Activated CD4-positive, alpha-beta T cell treated with anti-CD3 and anti-CD28 coated beads, Interleukin-2, amount 10 ng/mL, durations not matched to agents 7 days and 5 days (primary cell): ENCODE results near the gene EEF1AKMT3. TPM values are rescaled to one million over a fixed set of nuclear protein-coding genes. Genes with fewer than 3 reads are reported as not detected.
"Not testable (repeated sequence)": the region's sequence is repeated elsewhere in the genome, so short reads cannot be mapped to it uniquely, and the experiment has no call there.

ENCODE experiments used
- CTCF ChIA-PET: fragments of 350-600 bp; sonication (Branson Sonifier 250); formaldehyde crosslinking; loops from one replicate; lab custom pipeline; 2021; ENCODE audit warnings: antibody characterized with exemption; lab: Charles Lee
- POLR2A ChIA-PET: fragments of 350-600 bp; sonication (Branson Sonifier 250); formaldehyde crosslinking; loops from one replicate; lab custom pipeline; 2021; ENCODE audit warnings: antibody characterized with exemption; lab: Charles Lee
- DNase-seq: peaks from one replicate; pipeline ENCODE4 v3.0.0-alpha.2; 2020
- H3K27ac Mint-ChIP-seq: one replicate; pipeline ENCODE4 v1.8.0; 2021; ENCODE audit warnings: mild to moderate bottlenecking, moderate library complexity, mixed read lengths
- H3K27me3 Mint-ChIP-seq: one replicate; pipeline ENCODE4 v1.8.0; 2021; ENCODE audit warnings: mixed read lengths
- H3K36me3 Mint-ChIP-seq: one replicate; pipeline ENCODE4 v1.8.0; 2021; ENCODE audit warnings: low read depth, mixed read lengths
- H3K4me1 Mint-ChIP-seq: one replicate; pipeline ENCODE4 v1.8.0; 2021; ENCODE audit warnings: mixed read lengths
- H3K4me3 Mint-ChIP-seq: one replicate; pipeline ENCODE4 v1.8.0; 2021; ENCODE audit warnings: mild to moderate bottlenecking, moderate library complexity, mixed read lengths
- H3K9me3 Mint-ChIP-seq: one replicate; pipeline ENCODE4 v1.8.0; 2021; ENCODE audit warnings: mixed read lengths
- total RNA-seq, 2 experiments: library from RNA; stranded (reverse); gene quantifications; one replicate each; pipeline ENCODE4 v1.2.3, GENCODE V29; 2021

Gene EEF1AKMT3
- total RNA-seq, 2 experiments from 2014 or later, result 2.8 to 3.0 TPM

DNA sequence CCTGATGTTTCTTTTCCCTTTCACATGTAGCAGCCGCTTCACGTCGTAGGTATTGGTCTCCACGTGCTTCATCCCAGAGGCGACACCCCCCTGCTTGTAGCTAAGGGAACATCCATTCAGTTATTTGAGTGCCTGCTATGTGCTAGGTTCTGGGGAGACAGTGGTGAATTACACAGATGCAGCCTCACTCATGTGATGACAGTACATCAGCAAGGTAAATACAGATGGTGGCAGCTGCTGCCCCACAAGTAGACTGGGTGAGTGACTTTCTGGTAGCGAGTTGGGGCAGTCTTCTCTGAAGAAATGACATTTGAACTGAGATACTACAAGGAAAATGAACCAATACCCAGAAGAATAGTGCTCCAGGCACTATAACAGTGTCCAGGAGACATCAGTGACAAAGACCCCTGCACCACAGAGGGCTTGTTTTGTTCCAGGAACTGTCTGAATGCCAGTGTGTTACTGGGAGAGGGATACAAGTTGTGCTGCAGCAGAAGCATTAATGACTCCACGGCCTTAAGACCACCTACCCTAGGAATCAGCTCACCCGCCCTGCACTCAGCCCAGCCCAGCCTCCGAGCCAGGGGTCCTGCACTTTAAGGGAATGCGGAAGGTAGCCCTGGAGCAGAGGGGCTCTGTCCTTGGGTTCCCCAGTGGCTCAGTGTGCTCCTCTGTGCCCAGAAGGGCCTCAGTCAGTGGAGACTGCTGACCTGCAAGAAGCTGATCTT is 38.8 kb downstream of the EEF1AKMT3 start:
- POLR2A ChIA-PET, result no interaction called here
- no peaks in the 10 kb centered on the region for H3K27me3 Mint-ChIP-seq
- peaks cover 3% of the 10 kb centered on the region for H3K36me3 Mint-ChIP-seq
- no peak overlapping the region for H3K4me3 Mint-ChIP-seq
- no peak for DNase-seq
- no peak overlapping the region for H3K27ac Mint-ChIP-seq
- CTCF ChIA-PET, result interaction anchor here (1.0 to 2.3 kb wide), 5 partner anchors 9 to 75 kb away, joined by 3 to 9 read pairs (median 4); no protein-coding TSS in a partner anchor
- H3K9me3 Mint-ChIP-seq, result no peaks in the 10 kb centered on the region
- H3K4me1 Mint-ChIP-seq, result no peaks in the 10 kb centered on the region

DNA sequence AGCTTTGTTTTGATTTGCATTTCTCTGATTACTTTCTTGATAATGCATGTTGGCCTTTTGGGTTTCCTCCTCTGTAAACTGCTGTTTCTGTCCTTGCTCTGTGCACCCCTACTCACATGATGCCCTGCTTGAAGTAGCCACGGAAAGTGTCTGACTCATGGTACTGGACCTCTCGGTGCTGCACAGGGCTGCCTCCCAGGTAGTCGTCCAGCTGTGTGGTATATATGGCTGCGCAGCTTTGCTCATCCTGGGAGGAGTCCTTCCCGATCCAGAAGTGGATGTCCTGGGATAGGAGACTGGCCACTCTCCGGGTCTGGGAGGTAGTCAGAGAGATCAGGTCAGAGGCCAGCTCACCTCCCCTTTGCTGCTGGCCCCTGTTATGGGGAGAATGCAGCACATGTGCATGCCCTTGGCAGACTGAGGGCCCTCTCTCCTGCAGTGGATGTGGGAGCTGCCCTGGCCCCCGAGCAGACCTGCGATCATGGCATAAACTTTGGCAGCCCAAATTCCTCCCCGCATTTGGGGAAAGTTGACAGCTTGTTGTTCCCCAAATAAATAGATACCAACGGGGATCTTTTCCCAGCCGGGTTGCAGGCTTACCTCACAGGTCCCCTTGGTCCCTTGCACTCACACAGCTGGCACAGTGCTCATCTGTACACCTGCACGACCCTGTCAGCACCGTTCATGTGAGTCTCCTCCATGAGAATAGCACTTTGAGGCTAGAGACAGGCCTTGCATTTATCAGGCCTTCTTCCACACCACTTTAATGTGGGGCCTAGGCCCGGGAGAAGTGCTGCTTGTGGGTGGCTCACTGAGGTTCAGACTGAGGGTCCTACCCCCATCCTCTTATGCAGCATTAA is 40.9 kb downstream of the EEF1AKMT3 start:
- no peaks in the 10 kb centered on the region for H3K9me3 Mint-ChIP-seq
- POLR2A ChIA-PET, result no interaction called here

DNA sequence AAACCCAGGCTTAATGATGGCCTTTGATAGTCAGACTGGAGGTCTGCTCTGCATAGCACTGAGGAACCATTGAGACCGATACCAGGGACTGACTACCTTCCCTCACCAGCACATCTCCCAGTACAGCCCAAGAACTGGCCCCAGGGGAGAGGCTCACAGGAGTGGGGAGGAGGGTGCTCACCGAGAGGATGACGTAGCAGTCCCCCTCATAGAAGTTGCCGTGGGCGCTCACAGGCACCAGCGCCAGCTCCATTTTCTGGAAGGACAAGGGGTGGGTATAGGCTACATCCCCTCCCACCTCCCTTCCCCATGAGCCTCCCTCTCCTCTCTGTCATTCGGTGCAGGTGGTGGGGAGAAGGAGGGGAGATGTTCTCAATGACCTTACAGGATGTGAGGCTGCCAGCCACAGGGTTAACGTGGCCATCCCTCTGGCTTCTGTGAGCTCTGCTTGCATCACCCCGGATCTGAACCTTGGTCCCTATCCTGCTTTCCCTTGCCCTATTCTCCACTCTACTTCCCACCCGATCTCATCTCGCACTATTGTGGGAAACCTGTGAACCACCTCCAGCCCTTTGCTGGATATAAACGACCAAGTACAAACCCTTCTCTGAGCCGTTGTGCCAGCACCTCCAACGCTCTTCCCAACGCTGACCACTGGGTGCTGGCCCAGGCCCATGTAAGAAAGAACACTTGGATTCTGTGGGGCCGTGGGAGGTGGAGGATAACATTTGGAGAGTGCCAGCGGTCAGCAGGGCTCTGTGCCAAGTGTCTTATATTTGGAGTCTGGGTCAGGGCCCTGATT is 41.8 kb downstream of the EEF1AKMT3 start:
- Mint-ChIP-seq H3K9me3 (no peaks in the 10 kb centered on the region), H3K27me3 (no peaks in the 10 kb centered on the region), H3K4me3 (no peak overlapping the region), H3K27ac (no peak overlapping the region), H3K4me1 (no peaks in the 10 kb centered on the region), H3K36me3 (peaks cover 8% of the 10 kb centered on the region)
- POLR2A ChIA-PET, result no interaction called here
- CTCF ChIA-PET, result interaction anchor here (0.9 kb wide), 1 partner anchor 33 kb away, joined by 3 read pairs; the partner anchor contains the start of gene CTDSP2
- no peak for DNase-seq

More for the DNA sequence above, 40.9 kb downstream of the EEF1AKMT3 start:
- no peak overlapping the region for H3K4me3 Mint-ChIP-seq
- H3K4me1 Mint-ChIP-seq, result no peaks in the 10 kb centered on the region
- H3K36me3 Mint-ChIP-seq, result peaks cover 3% of the 10 kb centered on the region
- DNase-seq, result no peak
- no peaks in the 10 kb centered on the region for H3K27me3 Mint-ChIP-seq
- CTCF ChIA-PET, result interaction anchor here (0.7 to 2.3 kb wide), 4 partner anchors 9 to 17 kb away, joined by 3 to 9 read pairs (median 4); no protein-coding TSS in a partner anchor
- no peak overlapping the region for H3K27ac Mint-ChIP-seq

DNA sequence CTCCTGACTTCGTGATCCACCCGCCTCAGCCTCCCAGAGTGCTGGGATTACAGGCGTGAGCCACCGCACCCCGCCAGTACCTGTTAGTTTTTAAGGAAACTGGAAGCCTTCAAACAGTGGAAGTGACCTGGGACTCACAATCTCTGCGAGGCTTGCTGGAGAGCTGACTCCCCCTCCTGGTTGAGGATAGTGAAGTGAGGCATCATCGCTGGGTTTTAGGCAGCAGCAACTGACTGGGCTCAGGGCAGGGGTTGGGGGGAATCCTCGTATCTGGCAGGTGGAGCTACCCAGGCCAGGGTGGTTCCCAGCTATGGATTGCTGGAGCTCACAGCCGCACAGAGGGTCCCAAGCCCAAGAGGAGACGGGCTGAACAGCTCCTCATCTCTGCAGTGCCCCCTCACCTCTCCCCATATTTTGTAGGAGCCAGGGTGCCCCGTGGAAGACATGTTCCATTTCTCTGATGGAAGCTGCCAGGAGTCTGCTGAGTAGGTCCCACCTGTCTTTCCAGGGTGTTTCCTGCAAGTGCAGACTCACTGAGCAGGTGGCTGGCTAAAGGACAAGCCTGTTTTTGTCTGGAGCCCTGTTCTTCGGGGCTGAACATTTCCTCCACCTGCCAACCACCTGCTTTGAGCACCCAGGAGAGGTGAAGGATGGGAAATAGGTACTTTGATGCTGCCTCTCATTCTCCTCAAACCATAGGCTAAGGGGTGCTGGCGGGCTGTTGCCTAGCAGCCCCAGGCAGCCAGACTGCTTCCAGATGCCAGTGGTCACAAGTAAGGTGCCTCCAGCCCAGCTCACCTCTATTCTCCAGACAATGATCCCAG is 43.0 kb downstream of the EEF1AKMT3 start:
- no peaks in the 10 kb centered on the region for H3K4me1 Mint-ChIP-seq
- no peaks in the 10 kb centered on the region for H3K9me3 Mint-ChIP-seq
- DNase-seq, result no peak
- no peaks in the 10 kb centered on the region for H3K27me3 Mint-ChIP-seq
- no peak overlapping the region for H3K27ac Mint-ChIP-seq
- H3K4me3 Mint-ChIP-seq, result no peak overlapping the region
- ChIA-PET POLR2A (no interaction called here), CTCF (interaction anchor here (0.6 to 1.1 kb wide), 3 partner anchors 12 to 92 kb away, joined by 3 to 6 read pairs (median 3); partner anchors contain the start of gene CTDSP2)
- H3K36me3 Mint-ChIP-seq, result peaks cover 8% of the 10 kb centered on the region

DNA sequence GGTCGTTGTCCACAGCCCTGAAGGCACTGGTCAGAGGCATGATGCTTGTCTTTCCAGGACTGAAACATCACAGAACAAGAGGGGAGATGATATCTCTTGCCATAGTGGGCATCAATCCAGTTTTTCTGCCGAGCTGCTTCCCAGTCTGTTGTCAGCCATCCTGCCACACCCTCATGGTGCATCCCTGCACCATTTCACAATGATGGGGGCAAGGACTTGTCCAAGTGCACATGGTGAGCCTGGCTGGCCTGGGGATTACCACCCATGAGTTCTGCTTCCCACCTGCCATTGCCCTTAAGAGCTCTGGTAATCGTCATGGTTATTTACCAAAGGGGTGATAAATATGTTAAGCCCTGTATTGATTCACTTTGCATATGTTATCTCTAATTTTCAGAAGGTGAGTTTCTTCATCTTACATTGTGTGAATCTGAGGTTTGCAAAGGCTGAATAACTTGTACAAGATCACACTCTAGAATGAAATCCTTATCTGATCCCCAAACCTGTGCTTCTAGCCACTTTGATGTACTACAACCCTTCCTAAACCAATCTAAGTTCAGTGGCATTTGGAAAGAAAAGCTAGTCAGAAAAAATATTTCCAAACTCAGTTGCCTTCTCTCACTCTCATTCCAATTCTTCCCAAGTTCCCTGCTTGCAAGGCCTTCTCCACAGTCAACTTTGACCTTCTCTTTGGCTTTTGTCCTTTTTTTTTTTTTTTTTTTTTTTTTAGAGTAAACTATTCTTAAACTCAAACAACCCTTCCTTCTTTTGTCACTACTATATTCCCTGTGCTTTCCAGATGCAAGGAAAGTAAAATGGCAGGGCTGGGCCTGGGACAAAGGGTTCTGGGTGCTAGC is 43.8 kb downstream of the EEF1AKMT3 start:
- Mint-ChIP-seq H3K9me3 (no peaks in the 10 kb centered on the region), H3K27ac (no peak overlapping the region), H3K27me3 (no peaks in the 10 kb centered on the region), H3K4me1 (no peaks in the 10 kb centered on the region), H3K4me3 (no peak overlapping the region), H3K36me3 (peaks cover 13% of the 10 kb centered on the region)
- no peak for DNase-seq
- POLR2A ChIA-PET, result no interaction called here
- CTCF ChIA-PET, result interaction anchor here (1.1 kb wide), 1 partner anchor 13 kb away, joined by 6 read pairs; no protein-coding TSS in a partner anchor

DNA sequence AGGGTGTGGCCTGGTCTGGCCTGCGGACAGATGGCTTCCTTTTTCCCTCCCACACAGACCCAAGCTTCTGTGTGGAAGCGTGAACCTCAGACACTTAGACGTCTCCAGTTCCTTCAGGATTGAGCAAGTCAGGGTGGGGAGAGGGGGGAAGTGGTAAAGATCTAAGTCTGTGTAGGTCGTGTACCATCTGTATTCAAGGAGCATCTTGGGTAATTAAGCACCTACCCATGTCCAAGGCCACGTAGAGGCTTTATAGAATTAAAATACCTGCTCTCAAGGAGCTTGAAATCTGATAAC is 44.4 kb downstream of the EEF1AKMT3 start:
- Mint-ChIP-seq H3K27me3 (no peaks in the 10 kb centered on the region), H3K4me3 (no peak overlapping the region), H3K36me3 (peaks cover 16% of the 10 kb centered on the region), H3K4me1 (no peaks in the 10 kb centered on the region), H3K9me3 (no peaks in the 10 kb centered on the region), H3K27ac (no peak overlapping the region)
- CTCF ChIA-PET, result interaction anchor here (2.2 kb wide), 1 partner anchor 34 kb away, joined by 5 read pairs; the partner anchor contains the start of gene TSFM
- DNase-seq, result no peak
- POLR2A ChIA-PET, result no interaction called here

DNA sequence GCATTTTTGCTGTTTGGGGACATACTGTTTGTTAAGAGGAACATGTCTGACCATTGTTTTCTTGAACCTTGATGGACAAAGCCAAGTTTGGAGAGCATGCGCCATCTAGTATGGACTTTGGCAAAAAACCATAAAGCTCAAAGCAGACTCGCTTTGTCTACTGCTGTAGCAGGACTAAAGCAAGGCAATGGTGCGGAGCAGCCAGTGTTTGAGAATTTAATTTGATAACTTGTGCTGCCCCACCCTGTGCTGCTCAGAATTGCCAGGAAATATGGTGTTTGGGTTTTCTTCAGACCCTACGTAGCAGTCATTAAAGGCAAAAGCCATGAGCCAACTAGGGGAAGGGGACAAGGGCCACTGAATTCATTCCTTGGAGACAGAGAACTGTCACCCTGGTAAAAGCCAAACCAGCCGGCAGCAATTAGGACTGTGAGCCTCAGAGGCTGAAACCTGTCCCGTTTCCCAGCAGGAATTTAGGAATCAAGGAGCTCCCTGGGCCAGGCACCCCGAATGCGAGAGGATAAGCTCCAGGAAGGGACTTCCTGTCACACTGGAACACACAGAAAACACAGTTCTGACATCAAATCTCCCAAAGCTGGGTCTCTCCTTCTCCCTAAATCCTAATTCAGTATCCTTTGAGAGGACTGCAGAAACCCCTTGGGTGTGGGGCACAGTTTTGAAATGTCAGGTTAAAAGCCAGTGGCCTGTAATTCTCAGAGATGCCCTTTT is 45.0 kb downstream of the EEF1AKMT3 start:
- no peak overlapping the region for H3K4me3 Mint-ChIP-seq
- H3K9me3 Mint-ChIP-seq, result no peaks in the 10 kb centered on the region
- POLR2A ChIA-PET, result interaction anchor here (0.7 kb wide), 1 partner anchor 91 kb away, joined by 3 read pairs; no protein-coding TSS in a partner anchor
- H3K36me3 Mint-ChIP-seq, result peaks cover 19% of the 10 kb centered on the region
- CTCF ChIA-PET, result interaction anchor here (0.5 to 2.6 kb wide), 7 partner anchors 9 to 235 kb away, joined by 3 to 10 read pairs (median 3); partner anchors contain the start of gene TSFM
- H3K27ac Mint-ChIP-seq, result no peak overlapping the region
- DNase-seq, result no peak
- no peaks in the 10 kb centered on the region for H3K27me3 Mint-ChIP-seq
- H3K4me1 Mint-ChIP-seq, result no peaks in the 10 kb centered on the region

DNA sequence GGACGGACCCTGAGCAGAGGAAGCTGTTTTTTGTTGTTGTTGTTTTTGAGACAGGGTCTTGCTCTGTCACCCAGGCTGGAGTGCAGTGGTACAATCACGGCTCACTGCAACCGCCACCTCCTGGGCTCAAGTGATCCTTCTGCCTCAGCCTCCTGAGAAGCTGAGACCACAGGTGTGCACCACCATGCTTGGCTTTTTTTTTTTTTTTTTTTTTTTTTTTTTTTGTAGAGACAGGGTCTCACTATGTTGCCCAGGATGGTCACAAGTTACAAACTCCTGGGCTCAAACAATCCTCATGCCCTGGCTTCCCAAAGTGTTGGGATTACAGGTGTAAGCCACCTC is 45.5 kb downstream of the EEF1AKMT3 start:
- not testable (repeated sequence) for H3K4me3 Mint-ChIP-seq, DNase-seq, H3K9me3 Mint-ChIP-seq, H3K27ac Mint-ChIP-seq, H3K27me3 Mint-ChIP-seq, H3K4me1 Mint-ChIP-seq
- POLR2A ChIA-PET, result interaction anchor here (0.7 kb wide), 1 partner anchor 91 kb away, joined by 3 read pairs; no protein-coding TSS in a partner anchor
- H3K36me3 Mint-ChIP-seq, result peaks cover 22% of the 10 kb centered on the region
- CTCF ChIA-PET, result interaction anchor here (1.4 to 2.6 kb wide), 5 partner anchors 10 to 35 kb away, joined by 3 to 10 read pairs (median 4); partner anchors contain the start of gene TSFM

DNA sequence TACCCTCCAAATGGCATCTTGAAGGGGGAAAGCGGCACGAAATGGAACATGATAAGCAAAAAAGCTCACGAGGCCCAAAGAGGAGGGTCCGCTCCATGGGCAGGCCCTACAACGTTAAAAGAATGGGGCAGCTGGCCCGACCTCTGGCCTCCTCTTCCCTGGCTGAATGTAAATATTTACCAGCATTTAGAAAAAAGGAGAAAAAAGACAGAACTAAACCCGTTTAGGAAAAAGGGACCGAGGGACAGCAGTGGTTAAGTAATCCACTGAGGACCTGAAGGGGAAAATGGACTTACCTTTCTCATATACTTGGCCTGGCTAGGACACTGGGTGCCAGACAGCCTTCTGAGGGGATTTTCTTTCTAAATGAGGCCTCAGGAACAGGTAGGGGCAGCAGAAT is 47.7 kb downstream of the EEF1AKMT3 start:
- H3K27me3 Mint-ChIP-seq, H3K4me3 Mint-ChIP-seq, H3K27ac Mint-ChIP-seq, CTCF ChIA-PET, POLR2A ChIA-PET, H3K9me3 Mint-ChIP-seq, H3K4me1 Mint-ChIP-seq, DNase-seq: not testable (repeated sequence)
- H3K36me3 Mint-ChIP-seq, result peaks cover 39% of the 10 kb centered on the region

DNA sequence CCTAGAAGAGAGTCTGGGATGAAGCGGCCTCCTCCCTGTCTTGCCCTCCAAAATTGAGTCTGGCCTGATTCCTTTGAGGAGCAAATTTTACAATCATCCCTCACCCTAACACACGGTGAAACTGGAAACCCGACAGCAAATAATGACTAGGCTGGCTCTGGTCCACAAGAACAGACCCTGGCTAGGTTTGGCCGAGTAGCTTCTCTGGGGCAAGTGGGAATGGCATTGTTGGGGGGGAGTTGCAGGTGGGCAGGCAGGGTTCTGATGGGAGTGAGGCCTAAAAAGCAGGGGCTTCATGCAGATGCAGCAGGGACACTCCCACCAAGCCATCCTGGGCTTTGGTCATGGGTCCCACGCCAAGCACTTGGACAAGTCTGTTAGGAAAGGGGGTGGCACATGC is 48.6 kb downstream of the EEF1AKMT3 start:
- DNase-seq, H3K27ac Mint-ChIP-seq, H3K4me3 Mint-ChIP-seq, CTCF ChIA-PET, H3K9me3 Mint-ChIP-seq, H3K27me3 Mint-ChIP-seq, H3K4me1 Mint-ChIP-seq, POLR2A ChIA-PET: not testable (repeated sequence)
- peaks cover 44% of the 10 kb centered on the region for H3K36me3 Mint-ChIP-seq
